IMR-90 (cell line): ENCODE data around the gene MEIS1.

ENCODE experiments used
- BHLHE40 ChIP-seq: fragments of 150-350 bp; IDR thresholded peaks from 2 replicates; pipeline ENCODE4 v1.6.1; 2016; ENCODE audit warnings: mild to moderate bottlenecking, low read depth, low read length
- CEBPB ChIP-seq: IDR thresholded peaks from 2 replicates; pipeline ENCODE4 v1.6.1; 2012; ENCODE audit warnings: low read depth, low read length, improper control_type of control experiment
- FOS ChIP-seq: fragments of 150-350 bp; IDR thresholded peaks from 2 replicates; pipeline ENCODE4 v1.6.1; 2016; ENCODE audit warnings: low read depth, low read length
- MAFK ChIP-seq: IDR thresholded peaks from 2 replicates; pipeline ENCODE4 v1.6.1; 2012; ENCODE audit warnings: low read depth, low read length, improper control_type of control experiment
- POLR2A ChIP-seq: IDR thresholded peaks from 2 replicates; pipeline ENCODE4 v1.6.1; 2012; ENCODE audit warnings: mild to moderate bottlenecking, low read depth, low read length
- RAD21 ChIP-seq: IDR thresholded peaks from 2 replicates; pipeline ENCODE4 v1.6.1; 2012; ENCODE audit warnings: low read length, improper control_type of control experiment
- RCOR1 ChIP-seq: IDR thresholded peaks from 2 replicates; pipeline ENCODE4 v1.6.1; 2012; ENCODE audit warnings: mild to moderate bottlenecking, low read length, improper control_type of control experiment; ENCODE audit not compliant: insufficient replicate concordance
- RFX5 ChIP-seq: IDR thresholded peaks from 2 replicates; pipeline ENCODE4 v1.8.0; 2012; ENCODE audit warnings: low read depth, mild to moderate bottlenecking, low read length, moderate library complexity
- TF ChIP-seq, protein P1 (sequence below): conservative IDR thresholded peaks from 2 replicates; pipeline ENCODE4 v1.5.1; 2012; ENCODE audit warnings: mild to moderate bottlenecking, low read depth, low read length, improper control_type of control experiment
- TF ChIP-seq, protein P2 (sequence below): fragments of 150-350 bp; IDR thresholded peaks from 2 replicates; pipeline ENCODE4 v1.6.1; 2016; ENCODE audit warnings: low read depth, mild to moderate bottlenecking, low read length, moderate library complexity, borderline replicate concordance
- TF ChIP-seq, protein P3 (sequence below): fragments of 150-350 bp; IDR thresholded peaks from 2 replicates; pipeline ENCODE4 v1.6.1; 2017; ENCODE audit warnings: mild to moderate bottlenecking, antibody characterized with exemption, low read length, low read depth

DNA sequence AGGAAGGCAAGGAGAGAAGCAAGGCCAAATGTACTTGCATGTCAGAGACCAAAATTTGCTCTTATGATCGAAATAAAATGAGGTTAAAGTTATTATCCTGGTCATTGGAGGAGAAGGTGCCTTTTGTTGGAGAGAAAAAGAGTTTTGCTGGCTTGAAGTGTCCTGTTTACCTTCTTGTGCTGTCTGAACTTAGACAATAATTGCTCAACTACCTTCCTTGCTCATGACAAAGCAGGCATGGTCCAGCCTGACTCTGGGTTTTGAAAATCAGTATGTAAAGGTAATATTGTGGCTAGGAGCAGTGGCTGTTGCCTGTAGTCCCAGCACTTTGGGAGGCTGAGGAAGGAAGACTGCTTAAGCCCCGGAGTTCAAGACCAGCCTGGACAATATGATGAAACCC lies 89.1 kb downstream of the MEIS1 start:
- TF ChIP-seq, protein P1, sequence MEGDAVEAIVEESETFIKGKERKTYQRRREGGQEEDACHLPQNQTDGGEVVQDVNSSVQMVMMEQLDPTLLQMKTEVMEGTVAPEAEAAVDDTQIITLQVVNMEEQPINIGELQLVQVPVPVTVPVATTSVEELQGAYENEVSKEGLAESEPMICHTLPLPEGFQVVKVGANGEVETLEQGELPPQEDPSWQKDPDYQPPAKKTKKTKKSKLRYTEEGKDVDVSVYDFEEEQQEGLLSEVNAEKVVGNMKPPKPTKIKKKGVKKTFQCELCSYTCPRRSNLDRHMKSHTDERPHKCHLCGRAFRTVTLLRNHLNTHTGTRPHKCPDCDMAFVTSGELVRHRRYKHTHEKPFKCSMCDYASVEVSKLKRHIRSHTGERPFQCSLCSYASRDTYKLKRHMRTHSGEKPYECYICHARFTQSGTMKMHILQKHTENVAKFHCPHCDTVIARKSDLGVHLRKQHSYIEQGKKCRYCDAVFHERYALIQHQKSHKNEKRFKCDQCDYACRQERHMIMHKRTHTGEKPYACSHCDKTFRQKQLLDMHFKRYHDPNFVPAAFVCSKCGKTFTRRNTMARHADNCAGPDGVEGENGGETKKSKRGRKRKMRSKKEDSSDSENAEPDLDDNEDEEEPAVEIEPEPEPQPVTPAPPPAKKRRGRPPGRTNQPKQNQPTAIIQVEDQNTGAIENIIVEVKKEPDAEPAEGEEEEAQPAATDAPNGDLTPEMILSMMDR = no peak
- TF ChIP-seq, protein P2, sequence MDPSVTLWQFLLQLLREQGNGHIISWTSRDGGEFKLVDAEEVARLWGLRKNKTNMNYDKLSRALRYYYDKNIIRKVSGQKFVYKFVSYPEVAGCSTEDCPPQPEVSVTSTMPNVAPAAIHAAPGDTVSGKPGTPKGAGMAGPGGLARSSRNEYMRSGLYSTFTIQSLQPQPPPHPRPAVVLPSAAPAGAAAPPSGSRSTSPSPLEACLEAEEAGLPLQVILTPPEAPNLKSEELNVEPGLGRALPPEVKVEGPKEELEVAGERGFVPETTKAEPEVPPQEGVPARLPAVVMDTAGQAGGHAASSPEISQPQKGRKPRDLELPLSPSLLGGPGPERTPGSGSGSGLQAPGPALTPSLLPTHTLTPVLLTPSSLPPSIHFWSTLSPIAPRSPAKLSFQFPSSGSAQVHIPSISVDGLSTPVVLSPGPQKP = no peak
- TF ChIP-seq CEBPB (peak; percentile 49; the same call in 1 of the 2 replicates), RFX5 (no peak), RCOR1 (no peak), RAD21 (no peak), POLR2A (no peak), BHLHE40 (no peak), MAFK (no peak), FOS (no peak)
- TF ChIP-seq, protein P3, sequence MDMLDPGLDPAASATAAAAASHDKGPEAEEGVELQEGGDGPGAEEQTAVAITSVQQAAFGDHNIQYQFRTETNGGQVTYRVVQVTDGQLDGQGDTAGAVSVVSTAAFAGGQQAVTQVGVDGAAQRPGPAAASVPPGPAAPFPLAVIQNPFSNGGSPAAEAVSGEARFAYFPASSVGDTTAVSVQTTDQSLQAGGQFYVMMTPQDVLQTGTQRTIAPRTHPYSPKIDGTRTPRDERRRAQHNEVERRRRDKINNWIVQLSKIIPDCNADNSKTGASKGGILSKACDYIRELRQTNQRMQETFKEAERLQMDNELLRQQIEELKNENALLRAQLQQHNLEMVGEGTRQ = no peak
